T-cell (primary cell): ENCODE results near the gene EFCAB8. TPM values are rescaled to one million over a fixed set of nuclear protein-coding genes. Genes with fewer than 3 reads are reported as not detected.

Experiments
- ATAC-seq, 4 experiments: fragments of 200-7000 bp in 3 of 4; fragments of 150-1000 bp in 1 of 4; cut with Tn5 transposase; replicated peaks in 1 of 4; 1 replicate in 3 of 4; 2 replicates in 1 of 4; pipeline ENCODE4 v1.10.0; 2021; ENCODE audit warnings: moderate library complexity in 3 of 4, mild to moderate bottlenecking in 2 of 4, moderate number of reproducible peaks in 1 of 4
- CTCF ChIA-PET, 2 donors: fragments of 300-600 bp; sonication (Branson Sonifier 250); formaldehyde crosslinking; loops; one replicate each; lab custom pipeline; 2022; ENCODE audit warnings: antibody characterized with exemption in 2 of 2; lab: Charles Lee
- POLR2A ChIA-PET, 2 donors: fragments of 300-600 bp; sonication (Branson Sonifier 250); formaldehyde crosslinking; loops; one replicate each; lab custom pipeline; 2022; ENCODE audit warnings: antibody characterized with exemption in 2 of 2; lab: Charles Lee
- DNase-seq, 35 experiments: peaks; one replicate each; pipeline versions ENCODE4 v3.0.0 to v3.0.0-alpha.2; 2013 to 2023
- H3K27ac ChIP-seq: one replicate; pipeline ENCODE4 v1.5.1; 2013; ENCODE audit warnings: low read length
- H3K27me3 ChIP-seq, 2 experiments: replicated peaks in 1 of 2; 1 replicate in 1 of 2; 2 replicates in 1 of 2; pipeline versions ENCODE4 v1.6.1 to v1.7.0; 2013; ENCODE audit warnings: low read length in 1 of 2, mixed read lengths in 1 of 2; ENCODE audit not compliant: control insufficient read depth in 2 of 2, insufficient read depth in 2 of 2; ENCODE audit errors: extremely low read depth in 1 of 2
- H3K36me3 ChIP-seq, 2 donors: 1 replicate in 1 of 2; 2 replicates in 1 of 2; pipeline versions ENCODE4 v1.6.1 to v1.7.0; 2013; ENCODE audit warnings: low read length in 1 of 2; ENCODE audit not compliant: control insufficient read depth in 2 of 2, insufficient read depth in 1 of 2; ENCODE audit errors: extremely low read depth in 1 of 2
- H3K4me1 ChIP-seq, 2 experiments: 1 replicate in 1 of 2; 2 replicates in 1 of 2; pipeline versions ENCODE4 v1.6.1 to v1.7.0; 2013; ENCODE audit warnings: low read length in 2 of 2, mixed read lengths in 1 of 2; ENCODE audit not compliant: insufficient read depth in 2 of 2, control insufficient read depth in 1 of 2; ENCODE audit errors: extremely low read depth in 1 of 2
- H3K4me3 ChIP-seq, 2 donors: 1 replicate in 1 of 2; 2 replicates in 1 of 2; pipeline versions ENCODE4 v1.5.1 to v1.7.0; 2013; ENCODE audit warnings: mild to moderate bottlenecking in 2 of 2, low read length in 1 of 2, moderate library complexity in 1 of 2; ENCODE audit not compliant: control insufficient read depth in 1 of 2; ENCODE audit errors: extremely low read depth in 1 of 2
- H3K9me3 ChIP-seq: 2 replicates; pipeline ENCODE4 v1.7.0; 2013
- H3K27ac Mint-ChIP-seq, 2 donors: one replicate each; pipeline ENCODE4 v1.8.0; 2020 to 2021; ENCODE audit warnings: mild to moderate bottlenecking in 2 of 2, mixed read lengths in 2 of 2
- H3K27me3 Mint-ChIP-seq, 2 donors: one replicate each; pipeline ENCODE4 v1.8.0; 2021 to 2022; ENCODE audit warnings: mixed read lengths in 2 of 2
- H3K36me3 Mint-ChIP-seq: one replicate; pipeline ENCODE4 v1.8.0; 2021; ENCODE audit warnings: mixed read lengths
- H3K4me1 Mint-ChIP-seq, 3 donors: one replicate each; pipeline ENCODE4 v1.8.0; 2020 to 2022; ENCODE audit warnings: mixed read lengths in 3 of 3, mild to moderate bottlenecking in 1 of 3
- H3K4me3 Mint-ChIP-seq, 3 donors: one replicate each; pipeline ENCODE4 v1.8.0; 2020 to 2022; ENCODE audit warnings: mild to moderate bottlenecking in 3 of 3, mixed read lengths in 3 of 3, moderate library complexity in 3 of 3
- H3K9me3 Mint-ChIP-seq, 3 donors: one replicate each; pipeline ENCODE4 v1.8.0; 2020 to 2022; ENCODE audit warnings: mixed read lengths in 3 of 3
- WGBS: methylation state at CpG from one replicate; pipeline ENCODE4 v1.1.5; 2013; ENCODE audit warnings: missing lambda C conversion rate; ENCODE audit not compliant: insufficient coverage; 5-methylcytosine and 5-hydroxymethylcytosine counted together
- total RNA-seq, 35 experiments: library from RNA in 6 of 35; stranded (reverse) in 6 of 35; fragments of 120-200 nt in 1 of 35; gene quantifications; one replicate each; pipeline versions ENCODE4 v1.2.1 to v1.2.4 and lab custom pipeline; 2013 to 2026

Gene EFCAB8
- total RNA-seq, 5 donors from 2014 or later (not counting 1 experiment from before 2014, with no cell fraction given), result 0.80 to 1.5 (median 1.2) TPM

GRCh38 chr20:32822225-32822624, 36.5 kb upstream of the EFCAB8 start:
- Mint-ChIP-seq H3K27me3 (no peaks in the 10 kb centered on the region), H3K4me3 (peak overlapping the region; percentile 89 to 96 (median 94)), H3K9me3 (no peaks in the 10 kb centered on the region), H3K4me1 (peaks cover 50 to 56% (median 51%) of the 10 kb centered on the region in 3 donors), H3K36me3 (peaks cover 10% of the 10 kb centered on the region), H3K27ac (peak overlapping the region; percentile 53 to 94)
- H3K27me3 ChIP-seq, result no peaks in the 10 kb centered on the region
- peaks cover 22 to 48% of the 10 kb centered on the region in 2 experiments for H3K4me1 ChIP-seq
- ATAC-seq (no peak), DNase-seq (no peak)
- peak overlapping the region; percentile 3 for H3K27ac ChIP-seq
- 83% methylated on average over 3 of the region's 5 CpGs for WGBS
- CTCF ChIA-PET, result interaction anchor here in 1 of 2 donors (0.5 kb wide), 1 partner anchor 148 kb away, joined by 3 read pairs; the partner anchor contains the start of gene C20orf203
- no peak overlapping the region for H3K4me3 ChIP-seq
- no peaks in the 10 kb centered on the region for H3K9me3 ChIP-seq
- POLR2A ChIA-PET, result no interaction called here
- peaks cover 2 to 10% of the 10 kb centered on the region in 2 donors for H3K36me3 ChIP-seq

DNA sequence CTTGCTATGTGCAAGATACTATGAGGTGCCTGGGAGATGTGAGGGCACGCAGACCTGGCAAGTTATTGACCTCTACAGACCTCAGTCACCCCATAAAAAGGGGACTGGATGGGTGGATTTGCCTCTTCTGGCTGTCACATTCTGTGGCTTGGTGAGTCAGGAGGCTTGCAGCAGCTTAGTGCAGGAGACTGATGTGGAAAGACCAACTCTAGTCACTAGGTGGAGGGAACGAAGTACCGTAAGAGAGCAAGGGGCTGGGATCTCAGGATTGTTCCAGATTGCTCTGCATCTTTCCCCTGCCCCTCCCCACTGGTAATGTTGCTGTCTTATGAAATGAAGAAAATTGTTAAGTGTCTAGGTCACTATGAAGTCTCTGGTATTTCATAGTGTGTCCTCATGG, 35.6 kb upstream of the EFCAB8 start:
- Histone ChIP-seq H3K36me3 (peaks cover 2 to 18% of the 10 kb centered on the region in 2 donors), H3K4me3 (no peak overlapping the region), H3K9me3 (no peaks in the 10 kb centered on the region), H3K4me1 (peaks cover 22 to 48% of the 10 kb centered on the region in 2 experiments), H3K27me3 (no peaks in the 10 kb centered on the region), H3K27ac (no peak overlapping the region)
- no CpG with 5 or more reads among the region's 3 CpGs for WGBS
- POLR2A ChIA-PET, result no interaction called here
- peaks cover 17% of the 10 kb centered on the region for H3K36me3 Mint-ChIP-seq
- H3K4me1 Mint-ChIP-seq, result peaks cover 55 to 60% (median 56%) of the 10 kb centered on the region in 3 donors
- no peaks in the 10 kb centered on the region for H3K27me3 Mint-ChIP-seq
- ATAC-seq, result no peak
- CTCF ChIA-PET, result no interaction called here
- no peaks in the 10 kb centered on the region for H3K9me3 Mint-ChIP-seq
- DNase-seq, result no peak
- peak overlapping the region in 2 of 3 donors; percentile 2 to 89 for H3K4me3 Mint-ChIP-seq
- H3K27ac Mint-ChIP-seq, result peak overlapping the region; percentile 53 to 61

DNA sequence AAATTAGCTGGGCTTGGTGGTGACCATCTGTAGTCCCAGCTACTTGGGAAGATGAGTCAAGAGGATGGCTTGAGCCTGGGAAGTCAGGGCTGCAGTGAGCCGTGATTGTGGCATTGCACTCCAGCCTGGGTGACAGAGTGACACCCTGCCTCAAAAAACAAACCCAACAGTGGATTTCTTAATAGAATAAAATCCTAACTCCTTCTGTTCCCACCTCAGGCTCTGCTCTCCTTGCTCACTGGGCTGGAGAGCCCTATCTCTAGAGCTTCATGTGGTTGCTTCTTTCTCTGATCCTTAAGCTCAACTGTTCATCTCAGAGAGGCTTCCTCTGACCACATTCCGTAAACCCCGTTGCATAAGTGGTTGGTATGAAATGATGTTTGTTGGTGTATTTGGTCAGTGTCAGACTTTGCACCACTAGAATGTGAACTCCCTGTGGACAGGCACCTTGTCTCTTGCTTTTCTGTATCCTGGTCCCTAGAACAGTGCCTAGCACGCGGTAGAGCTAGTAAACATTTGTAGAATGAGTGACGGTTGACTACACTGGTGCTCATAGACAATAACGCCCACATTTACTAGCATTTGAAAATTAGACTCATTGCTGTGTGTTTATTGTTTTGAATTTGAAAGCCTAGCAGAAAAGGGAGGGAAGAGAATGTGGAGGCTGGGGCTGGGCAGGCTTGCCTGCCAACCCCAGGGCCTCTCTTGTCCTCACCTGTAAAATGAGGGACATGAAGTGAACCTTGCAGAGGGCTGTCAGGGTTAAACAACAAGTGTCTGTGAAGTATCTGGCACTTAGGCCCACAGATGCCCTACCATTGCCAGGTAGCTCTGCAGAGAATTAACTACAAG, 34.8 kb upstream of the EFCAB8 start:
- Histone ChIP-seq H3K4me1 (peaks cover 22 to 49% of the 10 kb centered on the region in 2 experiments), H3K9me3 (no peaks in the 10 kb centered on the region), H3K27me3 (no peaks in the 10 kb centered on the region), H3K27ac (no peak overlapping the region), H3K36me3 (peaks cover 5 to 25% of the 10 kb centered on the region in 2 donors), H3K4me3 (no peak overlapping the region)
- Mint-ChIP-seq H3K27me3 (no peaks in the 10 kb centered on the region), H3K9me3 (no peaks in the 10 kb centered on the region), H3K27ac (peak overlapping the region; percentile 53 to 61), H3K36me3 (peaks cover 21% of the 10 kb centered on the region), H3K4me3 (peak overlapping the region in 1 of 3 donors; percentile 89), H3K4me1 (peaks cover 62 to 66% (median 62%) of the 10 kb centered on the region in 3 donors)
- POLR2A ChIA-PET, result interaction anchor here (0.5 to 0.6 kb wide), 3 partner anchors 20 to 761 kb away, joined by 3 to 6 read pairs (median 5); no protein-coding TSS in a partner anchor
- ATAC-seq (no peak), DNase-seq (no peak)
- CTCF ChIA-PET, result interaction anchor here in 1 of 2 donors (0.6 kb wide), 1 partner anchor 114 kb away, joined by 5 read pairs; no protein-coding TSS in a partner anchor
- no CpG with 5 or more reads among the region's 7 CpGs for WGBS

- H3K4me3 Mint-ChIP-seq, result peak overlapping the region in 1 of 3 donors; percentile 10
- peak overlapping the region; percentile 2 to 24 for H3K27ac Mint-ChIP-seq
- H3K36me3 Mint-ChIP-seq, result peaks cover 35% of the 10 kb centered on the region
Measured at GRCh38 chr20:32828029-32828680, 30.6 kb upstream of the EFCAB8 start.

DNA sequence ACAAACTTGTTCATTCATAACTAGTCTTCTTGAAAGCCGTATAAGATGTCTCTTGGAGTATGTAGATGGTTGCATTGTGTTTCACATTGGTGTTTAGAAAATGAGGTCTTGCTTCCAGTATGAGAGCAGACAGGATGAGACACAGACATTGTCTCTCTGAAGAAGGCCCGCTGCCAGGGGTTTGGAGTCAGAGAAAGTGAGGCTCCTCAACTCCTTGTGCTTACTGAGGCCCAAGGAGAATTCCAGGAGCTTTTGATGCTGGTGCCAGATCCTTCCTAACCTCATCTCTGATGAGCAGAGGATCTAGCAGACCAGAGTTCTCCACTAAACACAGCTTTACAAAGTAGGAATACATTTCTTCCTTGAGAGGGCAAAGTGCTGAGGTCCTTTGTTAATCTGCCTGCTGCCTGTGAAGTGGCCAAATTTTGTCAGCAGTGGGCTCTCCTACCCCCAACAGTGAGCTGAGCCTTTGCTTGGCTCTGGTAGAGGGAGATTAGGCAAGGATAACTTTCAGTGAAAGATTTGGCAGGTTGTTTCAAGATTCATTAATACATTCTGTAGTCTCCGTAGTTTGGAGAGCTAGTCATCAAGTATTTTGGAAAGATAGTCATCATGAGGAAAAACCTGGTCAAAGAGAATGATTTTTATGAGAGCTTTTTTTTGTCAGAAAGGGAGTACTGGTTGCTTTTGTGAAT, 29.3 kb upstream of the EFCAB8 start:
- H3K27me3 ChIP-seq, result no peaks in the 10 kb centered on the region
- Mint-ChIP-seq H3K9me3 (no peaks in the 10 kb centered on the region), H3K4me1 (peaks cover 69 to 70% (median 70%) of the 10 kb centered on the region in 3 donors), H3K27ac (peak overlapping the region; percentile 77 to 86), H3K27me3 (no peaks in the 10 kb centered on the region), H3K36me3 (peaks cover 38% of the 10 kb centered on the region), H3K4me3 (peak overlapping the region in 1 of 3 donors; percentile 33)
- ATAC-seq (peak in 1 of 4 experiments; percentile 27), DNase-seq (no peak)
- WGBS, result 71% methylated on average over 1 of the region's 3 CpGs
- no peak overlapping the region for H3K4me3 ChIP-seq
- H3K36me3 ChIP-seq, result peaks cover 5 to 59% of the 10 kb centered on the region in 2 donors
- peaks cover 6 to 33% of the 10 kb centered on the region in 2 experiments for H3K4me1 ChIP-seq
- POLR2A ChIA-PET, result interaction anchor here (0.5 to 1.3 kb wide), 3 partner anchors 9 to 143 kb away, joined by 3 to 6 read pairs (median 5); no protein-coding TSS in a partner anchor
- peak overlapping the region; percentile 12 for H3K27ac ChIP-seq
- CTCF ChIA-PET, result interaction anchor here in 1 of 2 donors (1.2 kb wide), 1 partner anchor 9 kb away, joined by 6 read pairs; the partner anchor contains the start of gene MAPRE1
- H3K9me3 ChIP-seq, result no peaks in the 10 kb centered on the region

More at GRCh38 chr20:32828029-32828680, 30.6 kb upstream of the EFCAB8 start:
- POLR2A ChIA-PET, result interaction anchor here (0.5 to 0.9 kb wide), 4 partner anchors 9 to 710 kb away, joined by 3 to 7 read pairs (median 5); no protein-coding TSS in a partner anchor
- Histone ChIP-seq H3K4me3 (no peak overlapping the region), H3K27me3 (no peaks in the 10 kb centered on the region), H3K36me3 (peaks cover 5 to 47% of the 10 kb centered on the region in 2 donors), H3K9me3 (no peaks in the 10 kb centered on the region), H3K4me1 (peaks cover 9 to 46% of the 10 kb centered on the region in 2 experiments), H3K27ac (no peak overlapping the region)
- 100% methylated on average over 1 of the region's 4 CpGs for WGBS
- no peaks in the 10 kb centered on the region for H3K9me3 Mint-ChIP-seq
- no peaks in the 10 kb centered on the region for H3K27me3 Mint-ChIP-seq
- DNase-seq (no peak), ATAC-seq (no peak)
- CTCF ChIA-PET, result interaction anchor here in 1 of 2 donors (1.3 kb wide), 1 partner anchor 9 kb away, joined by 3 read pairs; no protein-coding TSS in a partner anchor
- H3K4me1 Mint-ChIP-seq, result peaks cover 73% of the 10 kb centered on the region in 3 donors
